ENCODE results near the gene ZNF638. TPM values are rescaled to one million over a fixed set of nuclear protein-coding genes. Genes with fewer than 3 reads are reported as not detected.

Gene ZNF638
- total RNA-seq, 1 experiment from 2014 or later, result 80.8 TPM

- no peak for TF ChIP-seq SIN3A (IDR thresholded peaks at IDR 0.05; ENCODE audit: borderline replicate concordance, insufficient read depth, low read depth, low read length)
- TF ChIP-seq POLR2AphosphoS5 (IDR thresholded peaks at IDR 0.05; ENCODE audit: low read depth, low read length), result no peak
- no peak for TF ChIP-seq TCF7L2 (IDR thresholded peaks at IDR 0.05; ENCODE audit: low read depth, low read length)
- no peak for TF ChIP-seq REST (IDR thresholded peaks at IDR 0.05; ENCODE audit: insufficient read depth in 1 of 2, low read depth in 2 of 2, low read length in 1 of 2)
- TF ChIP-seq CTCF (IDR thresholded peaks at IDR 0.05), result no peak
- Histone ChIP-seq H3K4me3 (ENCODE audit: low read depth in 2 of 2, low read length in 2 of 2) (no peak overlapping the region), H3K9me3 (ENCODE audit: control insufficient read depth, insufficient read depth, low read depth, low read length) (no peaks in the 10 kb centered on the region), H3K36me3 (ENCODE audit: control insufficient read depth, insufficient read depth, low read length) (no peaks in the 10 kb centered on the region), H3K27ac (ENCODE audit: low read length) (no peak overlapping the region), H3K4me1 (ENCODE audit: control insufficient read depth, insufficient read depth, low read length) (peaks cover 4% of the 10 kb centered on the region; the same call in 1 of the 2 replicates), H3K27me3 (ENCODE audit: control insufficient read depth, insufficient read depth, low read length) (no peaks in the 10 kb centered on the region)
- DNase-seq (ENCODE audit: low read depth, low spot score) (no peak), ATAC-seq (no peak)
- ChIA-PET POLR2A (no interaction called here), CTCF (no interaction called here)
- in situ Hi-C loops (cut with HindIII; ENCODE audit: low pct_unique_long_range_greater_than_20kb, low sequenced_read_pairs), result no loop called here
- intact Hi-C loops (cut with micrococcal nuclease; ENCODE audit: unreplicated experiment), result no loop called here
- no TSS peak for BruUV-seq (replicated peaks)
Observed at GRCh38 chr2:71323386-71323785, 8.2 kb upstream of the ZNF638 start.

- POLR2A ChIA-PET, result no interaction called here
- Histone ChIP-seq H3K4me3 (ENCODE audit: low read depth in 2 of 2, low read length in 2 of 2) (no peak overlapping the region), H3K36me3 (ENCODE audit: control insufficient read depth, insufficient read depth, low read length) (peaks cover 1% of the 10 kb centered on the region; the same call in 1 of the 2 replicates), H3K27ac (ENCODE audit: low read length) (no peak overlapping the region), H3K27me3 (ENCODE audit: control insufficient read depth, insufficient read depth, low read length) (no peaks in the 10 kb centered on the region), H3K9me3 (ENCODE audit: control insufficient read depth, insufficient read depth, low read depth, low read length) (no peaks in the 10 kb centered on the region), H3K4me1 (ENCODE audit: control insufficient read depth, insufficient read depth, low read length) (peaks cover 4% of the 10 kb centered on the region; the same call in 1 of the 2 replicates)
- CTCF ChIA-PET, result no interaction called here
- intact Hi-C loops (cut with micrococcal nuclease; ENCODE audit: unreplicated experiment), result no loop called here
- TF ChIP-seq CTCF (IDR thresholded peaks at IDR 0.05) (no peak), REST (IDR thresholded peaks at IDR 0.05; ENCODE audit: insufficient read depth in 1 of 2, low read depth in 2 of 2, low read length in 1 of 2) (no peak), SIN3A (IDR thresholded peaks at IDR 0.05; ENCODE audit: borderline replicate concordance, insufficient read depth, low read depth, low read length) (no peak), TCF7L2 (IDR thresholded peaks at IDR 0.05; ENCODE audit: low read depth, low read length) (no peak), POLR2AphosphoS5 (IDR thresholded peaks at IDR 0.05; ENCODE audit: low read depth, low read length) (no peak)
- DNase-seq (ENCODE audit: low read depth, low spot score), result no peak
- no peak for ATAC-seq
- BruUV-seq (replicated peaks), result no TSS peak
- in situ Hi-C loops (cut with HindIII; ENCODE audit: low pct_unique_long_range_greater_than_20kb, low sequenced_read_pairs), result no loop called here
Observed at GRCh38 chr2:71326968-71327367, 4.6 kb upstream of the ZNF638 start.

Data from Panc1 (cell line).